Trophoblast cell (in vitro differentiated cells and primary cell): ENCODE measurements around the gene TBX20.
"Not testable (repeated sequence)": the region's sequence is repeated elsewhere in the genome, so short reads cannot be mapped to it uniquely, and the experiment has no call there.

Experiments used
- DNase-seq, 2 donors: peaks; one replicate each; pipeline ENCODE4 v3.0.0-alpha.2; 2016
- H2AFZ ChIP-seq: 2 replicates; pipeline ENCODE4 v1.6.1; 2013; ENCODE audit warnings: low read length, moderate library complexity, mild to moderate bottlenecking; ENCODE audit not compliant: insufficient read depth, poor library complexity
- H2AK5ac ChIP-seq: 2 replicates; pipeline ENCODE4 v1.6.1; 2013; ENCODE audit warnings: mild to moderate bottlenecking, low read length
- H2BK120ac ChIP-seq: 2 replicates; pipeline ENCODE4 v1.6.1; 2013; ENCODE audit warnings: low read length, mild to moderate bottlenecking, moderate library complexity; ENCODE audit not compliant: insufficient read depth, poor library complexity
- H2BK12ac ChIP-seq: 2 replicates; pipeline ENCODE4 v1.6.1; 2013; ENCODE audit warnings: mild to moderate bottlenecking, low read length, moderate library complexity
- H2BK5ac ChIP-seq: 2 replicates; pipeline ENCODE4 v1.6.1; 2013; ENCODE audit warnings: low read length, low read depth, moderate library complexity, mild to moderate bottlenecking; ENCODE audit not compliant: poor library complexity
- H3K14ac ChIP-seq: 2 replicates; pipeline ENCODE4 v1.6.1; 2013; ENCODE audit warnings: mild to moderate bottlenecking, low read length
- H3K18ac ChIP-seq: 2 replicates; pipeline ENCODE4 v1.6.1; 2013; ENCODE audit warnings: mild to moderate bottlenecking, low read length
- H3K23ac ChIP-seq: 2 replicates; pipeline ENCODE4 v1.6.1; 2013; ENCODE audit warnings: low read length
- H3K27ac ChIP-seq: 2 replicates; pipeline ENCODE4 v1.5.1; 2013; ENCODE audit warnings: low read depth, mild to moderate bottlenecking, inconsistent platforms, low read length, moderate library complexity
- H3K27me3 ChIP-seq: 2 replicates; pipeline ENCODE4 v1.6.1; 2013; ENCODE audit warnings: inconsistent platforms, mild to moderate bottlenecking, low read length, moderate library complexity; ENCODE audit not compliant: insufficient read depth
- H3K36me3 ChIP-seq, 2 experiments: 1 replicate in 1 of 2; 2 replicates in 1 of 2; pipeline ENCODE4 v1.6.1; 2013; ENCODE audit warnings: low read length in 2 of 2, mild to moderate bottlenecking in 2 of 2, moderate library complexity in 1 of 2; ENCODE audit not compliant: insufficient read depth in 2 of 2, control insufficient read depth in 1 of 2
- H3K4ac ChIP-seq: 2 replicates; pipeline ENCODE4 v1.6.1; 2013; ENCODE audit warnings: low read depth, mild to moderate bottlenecking, low read length, moderate library complexity
- H3K4me1 ChIP-seq, 2 experiments: 1 replicate in 1 of 2; 2 replicates in 1 of 2; pipeline ENCODE4 v1.6.1; 2013; ENCODE audit warnings: low read length in 2 of 2, mild to moderate bottlenecking in 2 of 2, moderate library complexity in 1 of 2; ENCODE audit not compliant: insufficient read depth in 2 of 2, control insufficient read depth in 1 of 2
- H3K4me2 ChIP-seq: 2 replicates; pipeline ENCODE4 v1.6.1; 2013; ENCODE audit warnings: inconsistent platforms, mild to moderate bottlenecking, low read length, moderate library complexity
- H3K4me3 ChIP-seq: 2 replicates; pipeline ENCODE4 v1.5.1; 2013; ENCODE audit warnings: mild to moderate bottlenecking, low read depth, low read length, inconsistent platforms
- H3K79me1 ChIP-seq: one replicate; pipeline ENCODE4 v1.6.1; 2013; ENCODE audit warnings: low read length
- H3K79me2 ChIP-seq: 2 replicates; pipeline ENCODE4 v1.6.1; 2013; ENCODE audit warnings: low read length, mild to moderate bottlenecking; ENCODE audit not compliant: control insufficient read depth, insufficient read depth, poor library complexity
- H3K9ac ChIP-seq: 2 replicates; pipeline ENCODE4 v1.6.1; 2013; ENCODE audit warnings: mild to moderate bottlenecking, low read length
- H3K9me3 ChIP-seq: 2 replicates; pipeline ENCODE4 v1.6.1; 2013; ENCODE audit warnings: low read depth, mild to moderate bottlenecking, control low read depth, inconsistent platforms, low read length; ENCODE audit not compliant: insufficient read depth
- H4K12ac ChIP-seq: 2 replicates; pipeline ENCODE4 v1.6.1; 2013; ENCODE audit warnings: low read depth, mild to moderate bottlenecking, low read length, moderate library complexity
- H4K8ac ChIP-seq: 2 replicates; pipeline ENCODE4 v1.6.1; 2013; ENCODE audit warnings: low read depth, mild to moderate bottlenecking, low read length, moderate library complexity
- H4K91ac ChIP-seq: one replicate; pipeline ENCODE4 v1.6.1; 2013; ENCODE audit warnings: low read depth, mild to moderate bottlenecking, low read length, moderate library complexity
- WGBS: extraction: QIAGEN DNeasy Blood & Tissue Kit; methylation state at CpG from one replicate; pipeline ENCODE4 v1.1.7; 2013; ENCODE audit warnings: missing lambda C conversion rate; ENCODE audit not compliant: insufficient read length, insufficient coverage; ENCODE audit errors: extremely low coverage; 5-methylcytosine and 5-hydroxymethylcytosine counted together

The TBX20 gene

GRCh38 chr7:35241008-35241407, 12.9 kb downstream of the TBX20 start:
- not testable (repeated sequence) for H3K9ac ChIP-seq, H3K79me1 ChIP-seq, H3K14ac ChIP-seq, H3K27ac ChIP-seq, H4K12ac ChIP-seq, H3K23ac ChIP-seq, H2AFZ ChIP-seq, H3K9me3 ChIP-seq, H3K27me3 ChIP-seq, H3K4me2 ChIP-seq, DNase-seq, H3K4me1 ChIP-seq, H3K79me2 ChIP-seq, H2BK120ac ChIP-seq, H4K91ac ChIP-seq, H3K18ac ChIP-seq, H2AK5ac ChIP-seq, H4K8ac ChIP-seq, H3K4me3 ChIP-seq, H3K4ac ChIP-seq, H2BK12ac ChIP-seq, H3K36me3 ChIP-seq, H2BK5ac ChIP-seq
- no CpG with 5 or more reads among the region's 2 CpGs for WGBS

DNA sequence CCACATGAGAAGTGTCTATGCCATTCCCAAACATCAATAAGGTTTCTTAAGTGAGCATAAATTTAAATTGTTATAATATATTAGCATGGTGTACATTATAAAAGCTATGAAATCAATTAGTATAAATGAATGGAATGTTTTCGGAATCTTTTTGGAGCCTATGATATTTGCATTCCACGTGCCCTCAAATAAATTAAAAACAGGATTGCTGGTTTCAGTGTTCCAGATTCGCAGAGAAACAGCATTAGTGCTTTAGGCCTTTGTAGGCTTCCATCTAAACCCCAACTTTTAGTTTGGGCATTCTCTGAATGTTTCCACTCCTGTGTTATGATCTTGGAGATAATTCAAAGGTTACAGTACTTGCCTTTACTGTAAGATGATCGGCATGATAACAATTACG, 15.4 kb downstream of the TBX20 start:
- H3K36me3 ChIP-seq, H3K27me3 ChIP-seq, H3K27ac ChIP-seq, H4K12ac ChIP-seq, H3K4me2 ChIP-seq, H3K9me3 ChIP-seq, H2BK120ac ChIP-seq, H3K4me1 ChIP-seq, H3K9ac ChIP-seq, H3K23ac ChIP-seq, DNase-seq, H2BK5ac ChIP-seq, H4K8ac ChIP-seq, H2AK5ac ChIP-seq, H3K4me3 ChIP-seq, H3K79me2 ChIP-seq, H3K14ac ChIP-seq, H3K79me1 ChIP-seq, H2BK12ac ChIP-seq, H4K91ac ChIP-seq, H2AFZ ChIP-seq, H3K4ac ChIP-seq, H3K18ac ChIP-seq: not testable (repeated sequence)
- no CpG with 5 or more reads among the region's 5 CpGs for WGBS

- H3K4me2 ChIP-seq, result no peak overlapping the region
- WGBS, result no CpG with 5 or more reads among the region's 3 CpGs
- H3K4me1 ChIP-seq, result no peaks in the 10 kb centered on the region
- H3K23ac ChIP-seq, result no peak overlapping the region
- no peak overlapping the region for H2BK5ac ChIP-seq
- H3K79me2 ChIP-seq, result no peaks in the 10 kb centered on the region
- H3K27ac ChIP-seq, result no peak overlapping the region
- H2AK5ac ChIP-seq, result no peak overlapping the region
- no peak overlapping the region for H2BK12ac ChIP-seq
- H4K91ac ChIP-seq, result no peak overlapping the region
- no peak overlapping the region for H3K4me3 ChIP-seq
- no peak overlapping the region for H3K9ac ChIP-seq
- H3K27me3 ChIP-seq, result no peaks in the 10 kb centered on the region
- no peak overlapping the region for H4K8ac ChIP-seq
- DNase-seq, result no peak
- H4K12ac ChIP-seq, result no peak overlapping the region
- no peaks in the 10 kb centered on the region for H3K36me3 ChIP-seq
- no peaks in the 10 kb centered on the region for H3K79me1 ChIP-seq
- no peak overlapping the region for H2AFZ ChIP-seq
- H2BK120ac ChIP-seq, result no peak overlapping the region
- no peak overlapping the region for H3K4ac ChIP-seq
- no peaks in the 10 kb centered on the region for H3K9me3 ChIP-seq
- H3K14ac ChIP-seq, result no peak overlapping the region
- H3K18ac ChIP-seq, result no peak overlapping the region
These were observed 20.9 kb downstream of the TBX20 start for GRCh38 chr7:35232994-35233393.

DNA sequence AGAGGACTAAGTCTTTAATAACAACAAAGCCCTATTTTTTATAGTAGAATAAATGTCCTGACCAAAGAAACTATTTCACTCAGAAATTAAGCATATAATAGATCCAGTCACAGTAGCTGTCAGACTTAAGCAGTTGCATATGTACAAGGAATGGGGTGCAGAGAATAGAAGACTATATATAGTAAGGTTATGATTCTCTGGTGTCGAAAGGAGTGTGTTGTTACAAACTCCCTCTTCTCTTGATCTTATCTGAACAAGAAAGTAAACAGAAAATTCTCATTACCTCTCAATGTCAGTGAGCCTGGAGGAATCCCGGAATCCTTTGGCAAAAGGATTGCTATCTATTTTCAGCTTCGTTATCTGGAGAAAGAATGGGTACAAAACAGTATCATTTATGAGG, 22.7 kb downstream of the TBX20 start:
- not testable (repeated sequence) for H3K4me2 ChIP-seq, H4K8ac ChIP-seq, H2AK5ac ChIP-seq, H4K12ac ChIP-seq, H3K4me1 ChIP-seq, H3K27ac ChIP-seq, H3K4me3 ChIP-seq, H2AFZ ChIP-seq, H3K23ac ChIP-seq, H3K79me2 ChIP-seq, H3K9me3 ChIP-seq, H2BK12ac ChIP-seq, DNase-seq, H2BK5ac ChIP-seq, H3K79me1 ChIP-seq, H3K4ac ChIP-seq, H3K9ac ChIP-seq, H4K91ac ChIP-seq, H3K36me3 ChIP-seq, H2BK120ac ChIP-seq, H3K18ac ChIP-seq, H3K27me3 ChIP-seq, H3K14ac ChIP-seq
- no CpG with 5 or more reads among the region's 3 CpGs for WGBS
